ENCODE measurements around the gene PIP4K2A. TPM values are rescaled to one million over a fixed set of nuclear protein-coding genes. Genes with fewer than 3 reads are reported as not detected.
A peak's percentile ranks its signal among the peaks of the same experiment; 100 is the strongest.

Gene PIP4K2A
- total RNA-seq, 1 donor from 2014 or later = 44.1 TPM

- Mint-ChIP-seq H3K9me3 (ENCODE audit: low read depth) (no peaks in the 10 kb centered on the region), H3K36me3 (ENCODE audit: low read depth) (no peaks in the 10 kb centered on the region), H3K27ac (ENCODE audit: unreplicated experiment) (peak overlapping the region; percentile 91), H3K4me3 (ENCODE audit: unreplicated experiment) (no peak overlapping the region), H3K4me1 (ENCODE audit: low read depth) (peaks cover 72% of the 10 kb centered on the region), H3K27me3 (ENCODE audit: low read depth) (no peaks in the 10 kb centered on the region)
- no peak for DNase-seq (ENCODE audit: low spot score)
- TF ChIP-seq CTCF (IDR thresholded peaks at IDR 0.05) = no peak
Measured at GRCh38 chr10:22619101-22619500, 95.3 kb downstream of the PIP4K2A start.

GRCh38 chr10:22618078-22618785 lies 96.1 kb downstream of the PIP4K2A start:
- no peak for TF ChIP-seq CTCF (IDR thresholded peaks at IDR 0.05)
- H3K36me3 Mint-ChIP-seq (ENCODE audit: low read depth) = no peaks in the 10 kb centered on the region
- H3K4me3 Mint-ChIP-seq (ENCODE audit: unreplicated experiment) = no peak overlapping the region
- peak overlapping the region; percentile 38 for H3K27ac Mint-ChIP-seq (ENCODE audit: unreplicated experiment)
- DNase-seq (ENCODE audit: low spot score) = no peak
- H3K9me3 Mint-ChIP-seq (ENCODE audit: low read depth) = no peaks in the 10 kb centered on the region
- H3K27me3 Mint-ChIP-seq (ENCODE audit: low read depth) = no peaks in the 10 kb centered on the region
- peaks cover 64% of the 10 kb centered on the region for H3K4me1 Mint-ChIP-seq (ENCODE audit: low read depth)

- Mint-ChIP-seq H3K36me3 (ENCODE audit: low read depth) (no peaks in the 10 kb centered on the region), H3K9me3 (ENCODE audit: low read depth) (no peaks in the 10 kb centered on the region), H3K4me1 (ENCODE audit: low read depth) (peaks cover 58% of the 10 kb centered on the region), H3K27ac (ENCODE audit: unreplicated experiment) (peak overlapping the region; percentile 5), H3K27me3 (ENCODE audit: low read depth) (no peaks in the 10 kb centered on the region), H3K4me3 (ENCODE audit: unreplicated experiment) (no peak overlapping the region)
- no peak for TF ChIP-seq CTCF (IDR thresholded peaks at IDR 0.05)
- no peak for DNase-seq (ENCODE audit: low spot score)
Measured at GRCh38 chr10:22617516-22617915, 96.9 kb downstream of the PIP4K2A start.

GRCh38 chr10:22617051-22617450 lies 97.3 kb downstream of the PIP4K2A start:
- no peaks in the 10 kb centered on the region for H3K9me3 Mint-ChIP-seq (ENCODE audit: low read depth)
- H3K4me3 Mint-ChIP-seq (ENCODE audit: unreplicated experiment) = no peak overlapping the region
- DNase-seq (ENCODE audit: low spot score) = no peak
- H3K36me3 Mint-ChIP-seq (ENCODE audit: low read depth) = no peaks in the 10 kb centered on the region
- H3K27me3 Mint-ChIP-seq (ENCODE audit: low read depth) = no peaks in the 10 kb centered on the region
- H3K4me1 Mint-ChIP-seq (ENCODE audit: low read depth) = peaks cover 58% of the 10 kb centered on the region
- no peak for TF ChIP-seq CTCF (IDR thresholded peaks at IDR 0.05)
- no peak overlapping the region for H3K27ac Mint-ChIP-seq (ENCODE audit: unreplicated experiment)

GRCh38 chr10:22615819-22616499 lies 98.4 kb downstream of the PIP4K2A start:
- DNase-seq (ENCODE audit: low spot score) = no peak
- no peak for TF ChIP-seq CTCF (IDR thresholded peaks at IDR 0.05)
- H3K9me3 Mint-ChIP-seq (ENCODE audit: low read depth) = no peaks in the 10 kb centered on the region
- H3K4me3 Mint-ChIP-seq (ENCODE audit: unreplicated experiment) = peak overlapping the region; percentile 24
- H3K27me3 Mint-ChIP-seq (ENCODE audit: low read depth) = no peaks in the 10 kb centered on the region
- H3K36me3 Mint-ChIP-seq (ENCODE audit: low read depth) = no peaks in the 10 kb centered on the region
- H3K27ac Mint-ChIP-seq (ENCODE audit: unreplicated experiment) = peak overlapping the region; percentile 57
- peaks cover 47% of the 10 kb centered on the region for H3K4me1 Mint-ChIP-seq (ENCODE audit: low read depth)

Measured in chondrocyte (in vitro differentiated cells).